KMS-11 (cell line): Measurements from ENCODE around the gene TMA7.

ENCODE experiments used
- H2AFZ ChIP-seq: fragments of 200-600 bp; sonication (generic); 2 replicates; pipeline ENCODE4 v1.6.1; 2016; ENCODE audit warnings: antibody characterized with exemption, mixed run types, low read depth
- H3K27ac ChIP-seq: fragments of 200-600 bp; sonication (generic); 2 replicates; pipeline ENCODE4 v1.6.1; 2016; ENCODE audit warnings: mild to moderate bottlenecking, mixed run types
- H3K27me3 ChIP-seq: fragments of 200-600 bp; sonication (generic); 2 replicates; pipeline ENCODE4 v1.6.1; 2017; ENCODE audit warnings: mild to moderate bottlenecking, low read depth, mixed run types, moderate library complexity; ENCODE audit not compliant: insufficient read depth
- H3K36me3 ChIP-seq: fragments of 200-600 bp; sonication (generic); 2 replicates; pipeline ENCODE4 v1.6.1; 2017; ENCODE audit warnings: mild to moderate bottlenecking, mixed run types; ENCODE audit not compliant: insufficient read depth
- H3K4me1 ChIP-seq: fragments of 200-600 bp; sonication (generic); 2 replicates; pipeline ENCODE4 v1.6.1; 2016; ENCODE audit warnings: mild to moderate bottlenecking, low read depth, mixed run types; ENCODE audit not compliant: poor library complexity, severe bottlenecking
- H3K4me2 ChIP-seq: fragments of 200-600 bp; sonication (generic); 2 replicates; pipeline ENCODE4 v1.7.0; 2016; ENCODE audit warnings: mild to moderate bottlenecking, mixed run types
- H3K4me3 ChIP-seq: fragments of 200-600 bp; sonication (generic); IDR thresholded peaks from 2 replicates; pipeline ENCODE4 v1.6.1; 2017; ENCODE audit warnings: low read depth, low read length, mixed read lengths; ENCODE audit not compliant: insufficient read depth
- H3K79me2 ChIP-seq: fragments of 200-600 bp; sonication (generic); 2 replicates; pipeline ENCODE4 v1.6.1; 2016; ENCODE audit warnings: low read depth, mixed run types; ENCODE audit not compliant: insufficient read depth
- H3K9ac ChIP-seq: fragments of 200-600 bp; sonication (generic); 2 replicates; pipeline ENCODE4 v1.6.1; 2016; ENCODE audit warnings: mild to moderate bottlenecking, mixed run types
- H4K20me1 ChIP-seq: fragments of 200-600 bp; sonication (generic); 2 replicates; pipeline ENCODE4 v1.6.1; 2016; ENCODE audit warnings: mild to moderate bottlenecking, mixed run types; ENCODE audit not compliant: insufficient read depth
- TF ChIP-seq, protein P1 (sequence below): fragments of 200-600 bp; sonication (generic); conservative IDR thresholded peaks from 2 replicates; pipeline ENCODE4 v1.6.1; 2017; ENCODE audit warnings: low read depth, mild to moderate bottlenecking, antibody characterized with exemption, low read length, moderate library complexity, mixed read lengths

TMA7 gene

DNA sequence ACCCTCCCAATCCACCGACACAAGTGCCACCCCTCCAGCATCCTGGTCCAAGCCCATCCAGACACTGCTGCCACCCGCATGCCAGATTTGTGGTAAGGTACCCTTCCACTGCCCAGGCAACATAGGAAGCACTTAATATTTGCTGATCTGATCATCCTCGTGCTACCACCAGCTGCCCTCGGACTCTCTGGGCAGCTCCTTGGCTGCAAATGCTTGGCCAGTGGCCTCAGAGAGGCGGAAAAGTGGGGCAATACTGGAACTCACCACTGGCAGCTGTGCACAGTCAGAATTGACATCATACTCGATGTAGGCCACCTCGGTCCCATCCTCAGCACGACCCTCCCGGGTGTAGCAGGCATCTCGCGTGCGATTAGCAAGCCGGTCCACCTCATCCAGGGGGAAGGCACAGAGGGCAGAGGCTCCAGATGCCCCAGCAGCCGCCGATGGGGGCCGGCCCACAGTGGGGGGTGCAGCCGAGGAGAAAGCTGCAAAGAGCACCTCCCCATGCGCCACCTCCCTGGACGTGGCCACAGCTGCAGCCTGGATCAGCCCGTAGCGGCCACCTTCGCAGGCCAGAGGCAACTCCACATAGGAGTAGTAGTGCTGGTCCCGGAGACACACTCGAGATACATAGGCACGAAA lies 16.7 kb upstream of the TMA7 start:
- Histone ChIP-seq H3K9ac (no peak overlapping the region), H2AFZ (no peak overlapping the region), H4K20me1 (no peaks in the 10 kb centered on the region)

DNA sequence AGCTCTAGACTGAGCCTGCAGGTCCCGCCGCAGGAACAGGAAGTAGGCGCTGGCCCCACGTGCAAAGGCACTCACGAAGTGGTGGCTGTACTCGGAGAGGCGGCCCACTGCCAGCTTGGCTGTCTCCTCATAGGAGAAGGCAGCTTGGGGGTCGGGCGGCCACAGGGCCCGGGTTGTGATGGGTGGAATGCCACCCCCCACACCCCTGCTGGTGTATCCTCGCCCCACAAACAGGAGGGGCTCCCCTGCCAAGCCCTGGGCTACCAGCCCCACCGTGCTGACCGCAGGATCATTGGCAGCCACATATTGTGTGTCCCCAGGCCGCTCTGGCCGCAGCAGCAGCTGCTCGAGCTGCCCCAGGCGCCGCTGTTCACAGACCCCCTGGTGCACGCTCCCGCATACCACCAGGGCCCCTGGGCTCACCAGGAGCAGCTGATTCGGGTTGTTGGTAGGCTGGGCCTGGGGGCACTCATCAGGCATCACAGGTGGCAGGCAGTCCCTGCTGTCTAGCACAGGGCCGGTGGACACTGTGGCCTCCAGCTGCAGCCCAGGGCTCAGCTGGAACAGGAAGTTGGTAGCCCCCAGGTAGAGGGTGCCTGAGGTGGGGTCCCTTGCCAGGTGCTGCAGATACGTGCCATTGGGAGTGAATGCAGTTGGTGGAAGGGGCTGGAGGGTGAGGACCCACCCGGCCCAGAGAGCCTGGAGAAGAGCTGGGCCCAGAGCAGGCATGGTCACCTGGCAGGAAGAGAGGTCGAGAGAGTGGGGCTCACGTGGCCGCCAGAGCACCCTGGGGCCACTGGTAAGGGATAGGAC lies 16.0 kb upstream of the TMA7 start:
- H3K4me1 ChIP-seq = no peaks in the 10 kb centered on the region
- no peak overlapping the region for H3K4me3 ChIP-seq
- TF ChIP-seq, protein P1, sequence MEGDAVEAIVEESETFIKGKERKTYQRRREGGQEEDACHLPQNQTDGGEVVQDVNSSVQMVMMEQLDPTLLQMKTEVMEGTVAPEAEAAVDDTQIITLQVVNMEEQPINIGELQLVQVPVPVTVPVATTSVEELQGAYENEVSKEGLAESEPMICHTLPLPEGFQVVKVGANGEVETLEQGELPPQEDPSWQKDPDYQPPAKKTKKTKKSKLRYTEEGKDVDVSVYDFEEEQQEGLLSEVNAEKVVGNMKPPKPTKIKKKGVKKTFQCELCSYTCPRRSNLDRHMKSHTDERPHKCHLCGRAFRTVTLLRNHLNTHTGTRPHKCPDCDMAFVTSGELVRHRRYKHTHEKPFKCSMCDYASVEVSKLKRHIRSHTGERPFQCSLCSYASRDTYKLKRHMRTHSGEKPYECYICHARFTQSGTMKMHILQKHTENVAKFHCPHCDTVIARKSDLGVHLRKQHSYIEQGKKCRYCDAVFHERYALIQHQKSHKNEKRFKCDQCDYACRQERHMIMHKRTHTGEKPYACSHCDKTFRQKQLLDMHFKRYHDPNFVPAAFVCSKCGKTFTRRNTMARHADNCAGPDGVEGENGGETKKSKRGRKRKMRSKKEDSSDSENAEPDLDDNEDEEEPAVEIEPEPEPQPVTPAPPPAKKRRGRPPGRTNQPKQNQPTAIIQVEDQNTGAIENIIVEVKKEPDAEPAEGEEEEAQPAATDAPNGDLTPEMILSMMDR = no peak
- H3K27me3 ChIP-seq = no peaks in the 10 kb centered on the region
- H3K36me3 ChIP-seq = no peaks in the 10 kb centered on the region
- H3K4me2 ChIP-seq = no peak overlapping the region
- no peak overlapping the region for H2AFZ ChIP-seq
- no peak overlapping the region for H3K9ac ChIP-seq
- H4K20me1 ChIP-seq = no peaks in the 10 kb centered on the region
- H3K79me2 ChIP-seq = no peaks in the 10 kb centered on the region
- no peak overlapping the region for H3K27ac ChIP-seq

More for the DNA sequence above, 16.7 kb upstream of the TMA7 start:
- no peaks in the 10 kb centered on the region for H3K36me3 ChIP-seq
- no peaks in the 10 kb centered on the region for H3K79me2 ChIP-seq
- H3K27ac ChIP-seq = no peak overlapping the region
- no peaks in the 10 kb centered on the region for H3K27me3 ChIP-seq
- TF ChIP-seq, protein P1 = no peak
- no peak overlapping the region for H3K4me3 ChIP-seq
- no peak overlapping the region for H3K4me2 ChIP-seq
- no peaks in the 10 kb centered on the region for H3K4me1 ChIP-seq

DNA sequence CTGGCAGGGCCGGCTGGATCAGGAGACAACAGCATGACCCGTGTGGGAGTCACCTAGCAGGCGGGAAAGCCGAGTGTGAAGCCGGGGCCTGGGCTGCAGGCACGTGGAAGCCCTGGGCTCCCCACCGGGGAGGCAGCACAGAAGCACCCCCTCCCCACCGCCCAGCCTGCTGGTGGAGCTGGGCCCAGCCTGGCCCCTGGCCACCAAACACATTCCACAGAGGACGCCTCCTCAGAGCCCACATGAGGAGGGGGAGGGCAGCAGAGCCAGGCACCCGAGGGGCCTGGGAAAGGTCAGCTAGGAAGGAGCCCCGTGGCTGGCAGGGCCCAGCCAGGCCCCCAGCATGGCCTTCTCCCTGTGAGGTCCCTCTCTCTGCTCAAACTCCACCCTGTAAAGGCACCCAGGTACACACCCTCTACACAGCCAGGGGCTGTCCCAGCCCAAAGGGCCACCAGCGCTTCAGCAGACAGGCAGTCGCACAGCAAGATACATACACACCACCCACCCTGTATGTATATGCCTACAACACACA lies 14.7 kb upstream of the TMA7 start:
- Histone ChIP-seq H3K4me2 (no peak overlapping the region), H3K36me3 (no peaks in the 10 kb centered on the region), H3K27ac (no peak overlapping the region), H3K4me1 (peaks cover 4% of the 10 kb centered on the region), H2AFZ (no peak overlapping the region), H3K79me2 (no peaks in the 10 kb centered on the region), H3K4me3 (no peak overlapping the region), H3K9ac (no peak overlapping the region), H3K27me3 (no peaks in the 10 kb centered on the region), H4K20me1 (no peaks in the 10 kb centered on the region)
- TF ChIP-seq, protein P1 = no peak

DNA sequence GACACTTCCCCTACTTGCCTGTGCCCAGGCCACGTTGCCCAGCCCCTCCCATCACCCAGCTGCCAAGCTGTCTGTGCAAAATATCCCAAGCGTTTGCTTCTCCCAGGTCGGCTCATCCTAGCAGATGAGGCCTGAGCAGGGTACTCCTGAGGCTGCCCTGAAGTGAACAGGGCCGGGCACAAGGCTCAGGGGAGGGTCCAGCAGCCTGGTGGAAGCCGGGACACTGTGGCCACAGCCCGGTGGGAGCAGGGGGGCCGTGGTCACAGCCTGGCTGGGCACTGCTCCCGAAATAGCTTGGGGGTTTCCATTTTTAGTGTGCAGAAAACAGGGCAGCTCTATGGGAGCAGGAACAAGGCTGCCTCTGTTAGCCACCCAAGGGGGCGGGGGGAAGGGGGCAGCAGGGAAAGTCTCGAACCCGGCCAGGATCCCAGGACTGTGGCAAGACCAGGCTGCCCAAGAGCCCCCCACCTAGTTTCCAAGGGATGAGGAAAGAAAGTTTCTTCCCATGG lies 13.6 kb upstream of the TMA7 start:
- H3K4me2 ChIP-seq = no peak overlapping the region
- H2AFZ ChIP-seq = no peak overlapping the region
- H3K27ac ChIP-seq = no peak overlapping the region

More for the DNA sequence above, 13.6 kb upstream of the TMA7 start:
- Histone ChIP-seq H3K9ac (no peak overlapping the region), H3K4me1 (peaks cover 4% of the 10 kb centered on the region), H3K4me3 (no peak overlapping the region), H3K79me2 (no peaks in the 10 kb centered on the region), H3K36me3 (no peaks in the 10 kb centered on the region), H3K27me3 (no peaks in the 10 kb centered on the region), H4K20me1 (no peaks in the 10 kb centered on the region)
- TF ChIP-seq, protein P1 = no peak
